Activated T-cell treated with anti-CD3 and anti-CD28 coated beads, Interleukin-2, amount 50 U/mL, for 1 hour (primary cell): Measurements from ENCODE around the gene TBC1D28.
"Not testable (repeated sequence)": the region's sequence is repeated elsewhere in the genome, so short reads cannot be mapped to it uniquely, and the experiment has no call there.

Experiments
- DNase-seq: peaks from one replicate; pipeline ENCODE4 v3.0.0-alpha.2; 2020

TBC1D28 gene

DNA sequence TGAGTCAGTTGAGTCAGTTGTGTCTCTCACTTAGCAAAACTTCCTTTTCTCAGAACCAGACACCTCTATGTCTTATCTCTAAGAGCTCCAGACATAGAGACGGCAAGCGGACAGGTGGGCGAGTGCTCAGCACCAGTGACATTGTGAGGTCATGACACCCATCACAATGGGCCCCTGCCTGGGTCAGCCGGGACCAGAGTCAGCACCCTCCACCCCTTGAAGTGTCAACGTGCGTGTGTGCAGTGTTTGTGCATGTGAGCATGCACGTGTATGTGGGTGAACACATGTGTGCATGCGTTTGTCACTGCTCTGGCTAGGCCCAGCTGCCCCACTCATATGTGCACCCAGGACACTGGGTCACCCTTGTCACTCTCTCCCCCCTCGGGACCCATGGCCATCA lies at the start of gene TBC1D28:
TBC1D28 (minus strand) TSS at position 101 of the 400 bp plus-strand sequence. CDS start 3,039 bp downstream, outside the sequence.
- not testable (repeated sequence) for DNase-seq

DNA sequence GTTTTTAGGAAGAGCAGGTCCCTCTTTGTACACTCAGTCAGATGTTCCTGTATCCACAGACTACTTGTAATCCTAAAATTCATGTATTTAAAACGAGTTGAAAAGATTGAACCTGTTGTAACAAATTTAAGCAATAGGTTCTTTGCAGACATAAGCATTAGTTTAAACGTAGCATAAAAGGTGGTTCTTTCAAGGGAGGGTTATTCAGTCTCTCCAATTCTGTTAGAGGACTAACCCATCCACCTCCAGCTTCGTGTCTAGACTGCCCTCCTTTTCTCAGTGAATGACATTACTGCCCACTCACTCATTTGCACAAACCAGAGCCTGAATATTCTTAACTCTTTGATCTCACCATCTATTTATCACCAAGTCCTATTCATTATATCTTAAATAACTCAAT lies 38.5 kb upstream of the TBC1D28 start:
- DNase-seq, result not testable (repeated sequence)

DNA sequence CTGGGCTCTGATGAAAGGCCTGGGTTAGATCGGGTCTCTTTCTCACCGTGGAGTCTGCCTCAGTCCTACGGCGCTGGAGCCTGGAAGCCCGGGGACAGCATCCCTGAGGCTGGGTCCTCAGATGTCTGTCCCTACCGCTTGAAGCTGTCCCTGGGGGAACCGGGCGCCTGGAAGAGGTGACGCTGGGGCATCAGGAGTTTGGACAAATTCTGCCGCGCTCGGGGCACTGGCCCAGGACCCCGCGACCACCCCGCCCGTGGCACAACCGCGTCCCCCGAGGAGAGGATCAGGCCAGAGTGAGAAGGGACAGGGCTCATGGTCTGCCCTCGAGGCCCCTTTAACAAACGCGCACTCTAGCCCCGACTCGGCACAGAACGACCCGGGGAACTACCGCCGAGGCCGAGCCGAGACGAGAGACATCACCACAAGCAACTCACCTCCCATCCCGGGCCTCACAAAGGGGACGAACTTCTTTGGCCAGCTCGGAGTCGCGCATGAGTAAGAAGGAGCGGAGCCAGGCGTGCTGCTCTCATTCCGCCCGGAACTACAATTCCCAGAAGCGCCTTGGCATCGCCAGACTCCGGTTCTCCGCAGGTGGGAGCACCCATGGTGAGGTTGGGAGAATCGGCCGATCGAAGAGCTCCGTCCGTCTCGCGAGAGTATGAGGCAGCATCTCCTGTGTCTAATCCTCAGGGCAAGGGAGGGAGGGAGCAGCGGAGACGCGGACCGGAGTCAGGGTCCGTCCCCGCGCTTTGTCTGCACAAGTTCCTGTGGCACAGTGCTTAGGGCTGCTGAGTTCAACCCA lies 37.8 kb upstream of the TBC1D28 start, which contains the start of gene FOXO3B:
FOXO3B (minus strand) TSS at position 548 of the 805 bp plus-strand sequence. CDS start 663 bp downstream, outside the sequence.
- peak; percentile 79 for DNase-seq

DNA sequence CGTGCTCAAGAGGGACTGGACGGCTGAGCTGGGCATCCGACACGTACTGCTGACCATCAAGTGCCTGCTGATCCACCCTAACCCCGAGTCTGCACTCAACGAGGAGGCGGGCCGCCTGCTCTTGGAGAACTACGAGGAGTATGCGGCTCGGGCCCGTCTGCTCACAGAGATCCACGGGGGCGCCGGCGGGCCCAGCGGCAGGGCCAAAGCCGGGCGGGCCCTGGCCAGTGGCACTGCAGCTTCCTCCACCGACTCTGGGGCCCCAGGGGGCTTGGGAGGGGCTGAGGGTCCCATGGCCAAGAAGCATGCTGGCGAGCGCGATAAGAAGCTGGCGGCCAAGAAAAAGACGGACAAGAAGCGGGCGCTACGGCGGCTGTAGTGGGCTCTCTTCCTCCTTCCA lies 33.2 kb upstream of the TBC1D28 start:
- not testable (repeated sequence) for DNase-seq

DNA sequence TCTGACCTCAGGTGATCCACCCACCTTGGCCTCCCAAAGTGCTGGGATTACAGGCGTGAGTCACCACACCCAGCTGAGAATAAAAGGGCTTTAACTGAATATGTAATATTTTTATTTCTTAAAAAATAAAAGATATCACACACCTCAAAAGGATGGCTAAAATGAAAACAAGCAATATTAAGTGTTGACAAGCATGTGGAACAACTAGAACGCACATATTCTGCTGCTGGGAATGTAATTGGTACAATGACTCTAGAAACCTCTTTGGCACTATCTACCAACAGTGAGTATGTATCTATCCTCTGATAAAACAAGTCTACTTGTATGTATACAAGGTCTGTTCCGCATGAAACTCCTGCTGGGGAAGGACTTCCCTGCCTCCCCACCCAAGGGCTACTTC lies 32.7 kb upstream of the TBC1D28 start:
- DNase-seq, result not testable (repeated sequence)

- DNase-seq, result not testable (repeated sequence)
Measured at GRCh38 chr17:18672395-18673227, 28.4 kb upstream of the TBC1D28 start.

DNA sequence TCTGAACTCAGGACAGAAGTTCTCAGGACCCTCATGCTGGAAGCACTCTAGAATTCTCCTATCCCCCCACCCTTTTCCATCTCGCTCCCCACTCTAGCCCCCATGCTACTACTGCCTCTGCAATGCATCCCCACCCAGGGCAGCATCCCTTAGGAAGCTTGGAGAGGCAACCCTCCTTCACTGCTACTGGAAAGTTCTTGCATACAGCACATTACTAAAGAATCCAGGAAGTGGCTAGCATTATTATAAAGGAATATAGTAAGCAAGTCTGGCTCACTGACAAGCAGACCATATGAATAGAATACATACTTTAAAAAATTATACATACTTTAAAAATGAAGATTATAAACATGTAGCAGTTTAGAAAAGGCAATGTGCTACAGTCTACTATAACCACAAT lies 24.4 kb upstream of the TBC1D28 start:
- not testable (repeated sequence) for DNase-seq

- DNase-seq, result not testable (repeated sequence)
Measured at GRCh38 chr17:18667535-18667934, 23.3 kb upstream of the TBC1D28 start.

GRCh38 chr17:18666326-18666725 lies 22.1 kb upstream of the TBC1D28 start:
- DNase-seq, result not testable (repeated sequence)

GRCh38 chr17:18661924-18662624 lies 17.9 kb upstream of the TBC1D28 start:
- DNase-seq, result not testable (repeated sequence)

DNA sequence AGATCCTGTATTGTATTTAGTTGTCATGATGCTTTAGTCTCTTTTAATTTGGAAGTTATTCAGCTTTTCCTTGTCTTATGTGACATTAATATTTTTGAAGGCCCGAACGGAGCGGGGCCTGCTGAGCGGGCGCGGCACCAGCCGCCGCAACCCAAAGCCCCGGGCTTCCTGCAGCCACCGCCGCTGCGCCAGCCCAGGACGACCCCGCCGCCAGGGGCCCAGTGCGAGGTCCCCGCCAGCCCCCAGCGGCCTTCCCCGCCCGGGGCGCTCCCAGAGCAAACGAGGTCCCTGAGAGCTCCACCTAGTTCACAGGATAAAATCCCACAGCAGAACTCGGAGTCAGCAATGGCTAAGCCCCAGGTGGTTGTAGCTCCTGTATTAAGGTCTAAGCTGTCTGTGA lies 5.9 kb upstream of the TBC1D28 start:
- not testable (repeated sequence) for DNase-seq

GRCh38 chr17:18643124-18643523 lies 1.1 kb downstream of the TBC1D28 start:
- not testable (repeated sequence) for DNase-seq

DNA sequence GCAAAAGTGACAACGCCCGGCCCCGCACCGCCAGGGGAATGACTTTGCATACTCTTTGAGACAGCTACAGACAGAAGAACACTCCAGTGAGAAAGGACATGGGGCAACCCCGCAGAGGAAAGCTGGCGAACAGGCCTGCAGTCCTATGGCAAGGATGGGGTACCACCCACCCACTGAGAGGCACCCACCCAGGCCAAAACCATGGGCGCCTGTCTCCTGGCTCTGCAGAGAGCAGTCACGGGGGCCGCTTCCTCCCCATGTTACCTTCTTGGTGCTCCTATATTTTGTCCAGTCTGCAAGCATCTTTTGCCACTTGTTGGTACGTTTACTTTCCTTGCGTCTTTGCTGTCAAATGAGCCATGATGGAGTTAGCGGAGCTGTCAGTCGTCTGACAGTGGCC lies 5.8 kb downstream of the TBC1D28 start:
- not testable (repeated sequence) for DNase-seq

DNA sequence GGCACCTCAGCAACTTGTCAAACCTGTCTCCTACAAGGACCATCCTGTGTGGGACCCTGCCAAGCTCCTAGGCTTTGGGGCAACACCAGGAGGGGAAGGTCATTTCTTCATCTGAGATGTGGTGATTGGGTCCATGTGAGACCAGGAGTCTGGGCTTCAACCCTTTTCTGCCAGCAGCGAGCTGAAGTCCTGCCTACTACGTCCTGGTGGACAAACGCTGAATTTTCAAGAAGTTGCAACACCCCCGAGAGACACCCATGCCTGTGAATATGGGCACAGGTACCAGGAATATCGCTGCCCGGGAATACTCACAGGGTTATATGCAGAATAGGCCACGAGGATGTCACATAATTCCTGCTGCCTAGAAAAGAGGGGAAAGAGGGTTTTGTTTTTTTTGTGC lies 8.0 kb downstream of the TBC1D28 start:
- DNase-seq, result not testable (repeated sequence)

GRCh38 chr17:18635773-18636172 lies 8.4 kb downstream of the TBC1D28 start:
- DNase-seq, result not testable (repeated sequence)

DNA sequence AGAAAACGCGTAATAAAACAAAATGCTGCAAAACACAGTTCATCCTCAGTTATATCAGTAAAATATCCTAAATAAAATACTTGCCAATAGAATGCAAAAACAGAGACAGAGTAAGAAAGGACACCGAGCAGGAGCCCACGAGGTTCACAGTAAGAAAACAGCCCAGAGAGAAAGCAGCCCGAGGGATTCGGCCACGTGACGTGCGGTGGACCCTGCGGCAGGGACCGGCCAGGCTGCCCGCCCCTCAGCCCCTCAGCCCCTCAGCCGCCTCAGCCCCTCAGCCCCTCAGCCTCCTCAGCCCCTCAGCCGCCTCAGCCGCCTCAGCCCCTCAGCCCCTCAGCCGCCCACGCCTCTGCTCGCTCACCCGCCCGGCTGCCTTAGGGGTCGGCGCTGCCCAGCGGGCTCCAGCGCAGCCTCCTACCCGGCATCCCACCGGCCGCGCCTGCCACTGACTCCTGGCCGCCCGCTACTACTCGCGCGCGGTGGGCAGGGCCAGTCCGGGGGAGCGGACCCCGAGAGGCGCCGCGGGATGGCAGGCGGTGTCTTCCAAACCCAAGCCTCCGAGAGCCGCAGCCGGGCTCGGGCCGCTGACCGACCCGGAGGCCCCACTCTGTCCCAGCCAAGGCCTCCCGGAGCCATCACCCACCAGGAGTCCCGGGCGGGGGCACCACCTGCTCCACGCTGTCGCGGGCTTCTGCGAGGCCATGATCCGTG lies 9.5 kb downstream of the TBC1D28 start:
- DNase-seq, result not testable (repeated sequence)

DNA sequence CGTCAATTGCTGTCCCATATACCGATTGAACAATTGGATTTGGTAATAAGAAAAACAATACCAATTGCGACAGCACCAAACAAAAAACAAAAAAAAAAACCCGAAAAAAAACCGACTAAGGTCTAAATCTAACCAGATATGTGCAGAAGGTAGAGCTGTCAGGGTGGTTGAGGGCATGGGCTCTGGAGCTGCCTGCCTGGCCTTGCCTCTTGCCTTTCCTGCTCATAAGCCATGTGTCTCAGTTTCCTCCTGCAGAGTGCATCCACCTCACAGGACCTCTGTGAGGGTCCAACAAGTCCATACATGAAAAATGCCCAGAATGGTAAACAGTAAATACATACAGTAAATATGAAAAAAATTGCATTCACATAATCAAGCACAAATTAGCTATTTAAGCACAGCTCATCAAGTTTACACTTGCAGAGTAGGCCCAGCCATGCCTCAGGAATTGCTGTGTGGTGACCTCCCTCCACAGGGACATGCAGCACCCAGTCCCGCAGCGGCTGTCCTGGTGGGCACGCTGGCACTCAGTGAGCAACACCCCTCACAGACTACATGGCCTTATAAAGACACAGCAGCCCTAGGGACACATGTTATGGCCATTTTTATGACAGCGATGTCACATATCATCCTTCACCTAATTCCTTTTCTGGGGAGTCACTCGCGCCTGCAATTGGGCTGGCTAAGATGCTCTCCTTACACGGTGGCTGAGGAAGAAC lies 17.9 kb downstream of the TBC1D28 start:
- no peak for DNase-seq

DNA sequence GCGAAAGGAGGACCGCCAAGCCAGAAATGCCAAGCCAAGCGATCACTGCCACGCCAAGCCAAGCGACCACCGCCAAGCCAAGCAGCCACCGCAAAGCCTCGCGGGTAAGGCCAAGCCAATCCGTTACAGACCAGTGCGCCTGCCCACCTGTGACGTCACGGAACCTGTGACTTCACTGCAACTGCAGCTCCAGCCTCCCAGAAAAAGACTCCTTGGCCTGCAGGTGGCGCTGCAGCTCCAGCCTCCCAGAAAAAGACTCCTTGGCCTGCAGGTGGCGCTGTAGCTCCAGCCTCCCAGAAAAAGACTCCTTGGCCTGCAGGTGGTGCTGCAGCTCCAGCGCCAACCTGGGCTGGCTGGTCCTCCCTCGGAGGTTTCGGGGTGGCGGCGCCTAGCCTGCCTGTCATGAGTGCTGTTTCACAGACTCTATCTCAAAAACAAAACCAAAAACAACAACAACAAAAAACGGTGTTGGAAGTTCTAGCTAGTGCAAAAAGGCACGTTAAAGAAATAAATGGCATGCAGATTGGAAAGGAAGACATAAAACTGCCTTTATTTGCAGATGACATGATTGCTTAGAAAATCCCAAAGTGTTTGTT lies 18.6 kb downstream of the TBC1D28 start:
- peak; percentile 98 for DNase-seq

DNA sequence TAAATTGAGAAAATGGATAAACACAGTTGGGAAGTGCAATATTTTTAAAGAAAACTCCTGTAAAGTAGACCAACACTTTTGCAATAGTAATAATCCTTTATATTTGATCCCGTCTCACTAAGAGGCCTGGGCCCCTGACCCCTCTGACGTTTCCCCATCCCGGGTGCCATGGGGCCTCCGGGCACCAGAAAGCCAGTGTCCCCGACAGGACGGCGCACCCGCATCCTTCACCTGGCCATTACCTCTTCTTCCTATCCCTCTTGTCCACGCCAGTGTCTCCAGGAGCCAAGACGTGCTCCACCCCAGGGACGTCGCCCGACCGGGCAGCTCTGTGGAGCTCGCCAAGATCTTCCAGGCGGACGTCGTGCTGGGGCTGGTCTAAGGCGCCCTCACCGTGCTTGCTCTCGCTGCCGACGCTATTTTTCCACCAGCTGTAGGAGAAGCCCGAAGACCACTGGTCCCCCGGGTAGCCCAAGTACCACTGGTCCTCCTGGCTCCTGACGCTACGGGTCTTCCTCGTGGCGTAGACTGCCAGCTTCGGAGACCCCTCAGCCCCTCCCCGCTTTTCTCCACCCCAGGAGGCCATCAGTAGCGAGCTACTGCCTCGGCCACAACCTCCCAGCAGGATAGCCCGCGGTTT lies 19.2 kb downstream of the TBC1D28 start:
- DNase-seq, result not testable (repeated sequence)

DNA sequence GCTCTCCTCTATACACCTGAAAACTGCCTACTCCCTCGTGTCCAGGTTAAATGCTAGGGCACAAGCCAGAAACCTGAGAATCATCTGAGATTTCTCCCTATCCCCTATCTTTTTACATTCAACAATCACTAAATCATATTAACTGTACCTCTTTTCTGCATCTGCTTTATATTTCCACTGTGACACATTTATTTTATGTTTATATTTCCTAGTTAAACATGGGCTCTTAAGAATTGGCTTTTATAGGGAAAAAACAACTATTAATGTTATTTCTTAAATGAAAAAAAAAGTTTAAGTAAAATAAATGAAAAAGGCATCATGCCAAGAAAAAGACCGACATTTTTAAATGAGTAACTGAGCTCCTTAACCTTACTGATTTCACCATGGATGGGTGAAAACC lies 26.6 kb downstream of the TBC1D28 start:
- not testable (repeated sequence) for DNase-seq

GRCh38 chr17:18613016-18613415 lies 31.2 kb downstream of the TBC1D28 start:
- not testable (repeated sequence) for DNase-seq
